ENCODE data around the gene INTU. TPM values are rescaled to one million over a fixed set of nuclear protein-coding genes. Genes with fewer than 3 reads are reported as not detected.
"Not testable (repeated sequence)": the region's sequence is repeated elsewhere in the genome, so short reads cannot be mapped to it uniquely, and the experiment has no call there.

The INTU gene
- total RNA-seq, 1 donor from 2014 or later: 4.8 TPM

DNA sequence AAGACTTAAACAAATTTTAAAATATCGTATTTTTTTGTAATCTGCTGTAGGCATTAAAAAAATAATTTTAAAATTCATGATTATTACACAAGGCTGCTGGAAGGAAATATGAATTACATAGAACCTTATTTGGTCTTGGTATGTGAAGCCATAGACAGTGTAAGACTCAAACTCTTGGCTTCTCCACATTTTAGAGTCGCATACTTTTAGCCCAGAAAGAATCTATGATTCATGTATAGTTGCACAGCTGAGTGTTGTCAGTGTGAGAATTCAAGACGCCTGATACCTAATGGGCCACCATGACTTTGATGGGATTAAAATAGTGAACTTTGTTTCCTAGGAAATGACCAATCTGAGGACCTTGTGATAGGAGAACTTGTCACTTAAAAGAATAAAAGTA is 1.4 kb downstream of the INTU start:
- DNase-seq (ENCODE audit: low spot score): no peak
- intact Hi-C loops (cut with DNase I): no loop called here

DNA sequence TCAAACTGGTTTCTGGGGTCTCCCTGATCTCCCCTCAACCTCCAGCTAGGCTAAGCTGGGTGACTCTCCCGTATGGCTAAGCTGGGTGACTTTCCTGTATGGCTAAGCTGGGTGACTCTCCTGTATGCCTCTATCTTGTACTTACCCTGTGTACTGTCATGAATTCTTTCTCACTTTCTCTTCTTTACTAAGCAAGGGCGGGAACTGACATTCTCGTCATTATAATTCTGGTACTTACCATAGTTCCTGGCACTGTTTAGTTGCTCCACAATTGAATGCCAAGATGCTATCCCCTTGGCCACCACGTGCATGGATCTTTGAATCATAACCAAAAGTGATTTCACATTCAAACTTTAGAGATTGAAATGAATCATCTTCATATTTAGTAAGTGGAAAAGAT is 8.8 kb downstream of the INTU start:
- intact Hi-C loops (cut with DNase I): no loop called here

DNA sequence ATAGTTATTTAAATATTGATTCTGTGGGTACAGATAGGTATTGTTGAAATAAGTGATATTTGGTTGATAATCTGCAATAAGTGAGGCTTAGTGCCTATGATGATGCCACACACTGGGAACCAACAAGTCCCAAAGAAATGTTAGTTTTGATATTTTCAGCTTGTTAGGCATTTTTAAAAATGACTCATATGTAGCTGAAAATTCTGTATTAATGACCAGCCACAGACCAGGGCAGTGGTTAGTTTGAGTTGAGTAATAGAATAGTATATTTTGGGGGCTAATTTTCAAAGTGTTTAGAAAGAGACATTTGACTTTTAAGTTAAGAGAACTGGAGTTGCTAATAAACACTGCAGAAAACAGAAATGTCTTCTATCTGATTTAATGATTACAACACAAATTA is 9.4 kb downstream of the INTU start:
- DNase-seq (ENCODE audit: low spot score): no peak
- intact Hi-C loops (cut with DNase I): no loop called here

More for the DNA sequence above, 8.8 kb downstream of the INTU start:
- no peak for DNase-seq (ENCODE audit: low spot score)

DNA sequence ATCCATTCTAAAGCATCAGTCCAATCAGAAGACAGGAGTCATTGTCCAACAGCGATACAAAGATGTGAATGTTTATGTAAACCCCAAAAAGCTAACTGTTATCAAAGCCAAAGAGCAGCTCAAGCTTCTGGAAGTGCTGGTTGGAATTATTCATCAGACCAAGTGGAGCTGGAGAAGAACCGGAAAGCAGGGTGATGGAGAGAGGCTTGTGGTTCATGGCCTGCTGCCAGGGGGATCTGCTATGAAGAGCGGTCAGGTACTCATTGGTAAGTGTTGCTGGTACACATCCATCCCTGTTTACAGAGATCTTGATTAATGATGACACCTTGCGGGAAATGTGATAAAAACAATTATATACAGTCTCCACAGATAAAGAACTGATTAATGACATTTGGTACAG is 11.0 kb downstream of the INTU start:
- intact Hi-C loops (cut with DNase I): no loop called here
- no peak for DNase-seq (ENCODE audit: low spot score)

DNA sequence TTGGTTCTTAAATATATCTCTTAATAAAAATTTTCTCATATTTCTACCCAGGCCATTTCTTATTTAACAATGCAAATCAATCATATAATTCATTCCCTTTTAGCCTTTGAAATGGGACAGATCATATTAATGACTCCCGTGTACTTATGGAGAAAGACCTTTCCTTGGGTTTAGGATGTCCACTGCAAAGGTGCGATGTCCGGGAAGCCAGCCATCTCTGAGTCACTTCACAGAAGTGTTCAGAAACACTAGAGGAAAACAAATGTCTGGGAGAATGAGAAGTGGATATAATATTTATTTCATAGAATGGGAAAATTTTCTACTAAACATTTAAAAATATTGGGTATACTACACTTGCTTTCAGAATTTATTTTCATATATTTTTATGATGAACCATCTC is 15.3 kb downstream of the INTU start:
- DNase-seq (ENCODE audit: low spot score): no peak
- intact Hi-C loops (cut with DNase I): no loop called here

DNA sequence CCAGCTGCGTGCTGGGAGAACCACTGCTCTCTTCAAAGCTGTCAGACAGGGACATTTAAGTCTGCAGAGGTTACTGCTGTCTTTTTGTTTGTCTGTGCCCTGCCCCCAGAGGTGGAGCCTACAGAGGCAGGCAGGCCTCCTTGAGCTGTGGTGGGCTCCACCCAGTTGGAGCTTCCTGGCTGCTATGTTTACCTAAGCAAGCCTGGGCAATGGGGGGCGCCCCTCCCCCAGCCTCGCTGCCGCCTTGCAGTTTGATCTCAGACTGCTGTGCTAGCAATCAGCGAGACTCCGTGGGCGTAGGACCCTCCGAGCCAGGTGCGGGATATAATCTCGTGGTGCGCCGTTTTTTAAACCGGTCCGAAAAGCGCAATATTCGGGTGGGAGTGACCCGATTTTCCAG is 22.8 kb downstream of the INTU start:
- intact Hi-C loops (cut with DNase I); DNase-seq (ENCODE audit: low spot score): not testable (repeated sequence)

DNA sequence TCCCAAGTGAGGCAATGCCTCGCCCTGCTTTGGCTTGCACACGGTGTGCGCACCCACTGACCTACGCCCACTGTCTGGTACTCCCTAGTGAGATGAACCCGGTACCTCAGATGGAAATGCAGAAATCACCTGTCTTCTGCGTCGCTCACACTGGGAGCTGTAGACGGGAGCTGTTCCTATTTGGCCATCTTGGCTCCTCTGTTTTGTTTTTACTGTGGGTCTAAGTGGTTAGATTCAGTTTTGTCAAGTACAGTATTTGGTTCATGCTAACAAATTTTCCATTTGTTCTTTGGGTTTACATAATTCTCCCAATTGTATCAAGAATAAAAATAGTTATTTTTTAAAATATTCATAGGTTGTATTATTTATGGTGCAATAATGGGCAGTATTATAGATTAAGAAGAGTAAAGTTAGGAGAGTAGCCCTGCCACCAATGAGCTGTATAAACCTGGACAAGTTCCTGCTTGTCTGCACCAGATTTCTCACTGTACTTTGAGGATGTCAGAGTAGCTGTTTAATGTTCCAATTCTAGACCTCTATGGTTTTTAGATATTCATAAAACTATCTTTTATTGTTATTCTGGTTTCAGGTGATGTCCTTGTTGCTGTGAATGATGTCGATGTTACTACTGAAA is 23.4 kb downstream of the INTU start:
- DNase-seq (ENCODE audit: low spot score): no peak
- intact Hi-C loops (cut with DNase I): no loop called here

DNA sequence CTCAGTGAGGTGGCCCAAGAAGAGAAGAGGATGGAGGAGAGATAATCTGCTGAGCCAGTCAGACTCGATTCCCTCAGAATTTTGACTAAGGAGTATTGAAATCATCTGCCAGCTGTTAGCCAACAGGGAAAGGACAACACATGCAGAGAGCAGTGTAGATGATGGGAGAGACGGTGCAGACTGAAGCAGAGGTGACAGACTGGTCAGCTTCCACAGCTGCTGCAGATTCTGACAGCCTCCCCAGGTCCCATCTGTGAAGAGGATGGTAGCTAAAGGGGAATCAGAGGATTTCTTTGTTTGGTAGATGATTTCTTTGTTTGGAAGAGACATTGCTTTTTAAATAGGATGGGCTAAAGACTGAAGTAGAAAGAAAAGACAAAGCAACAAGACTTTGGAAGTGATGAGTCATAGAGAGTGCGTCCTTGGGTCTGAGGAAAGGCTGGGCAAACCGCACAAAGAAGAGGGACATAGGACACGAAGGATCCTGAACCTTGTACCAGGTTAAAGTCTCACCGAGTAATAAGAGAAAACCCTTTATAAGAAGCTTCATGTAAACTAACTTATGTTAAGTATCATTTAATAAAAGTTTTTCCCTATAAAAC is 27.6 kb downstream of the INTU start:
- intact Hi-C loops (cut with DNase I): no loop called here
- no peak for DNase-seq (ENCODE audit: low spot score)

DNA sequence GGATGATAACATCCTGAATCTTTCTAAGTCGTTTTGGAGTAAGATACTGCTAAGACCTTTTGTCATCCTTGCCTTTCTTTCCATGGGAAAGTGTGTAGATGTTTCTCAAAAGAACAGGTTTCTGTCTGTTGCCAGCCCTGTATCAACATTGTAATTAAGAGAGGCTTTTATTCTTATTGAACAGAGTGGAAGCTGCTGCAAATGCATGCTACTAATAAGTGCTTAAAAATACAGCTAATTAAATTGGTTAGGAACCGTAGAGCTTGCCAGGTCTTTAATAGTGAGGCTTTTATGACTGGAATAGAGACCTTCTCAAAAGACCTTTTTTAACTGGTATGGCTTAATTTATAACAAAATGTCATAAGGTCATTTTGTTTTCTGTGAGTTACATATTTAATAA is 34.4 kb downstream of the INTU start:
- intact Hi-C loops (cut with DNase I): no loop called here
- no peak for DNase-seq (ENCODE audit: low spot score)

DNA sequence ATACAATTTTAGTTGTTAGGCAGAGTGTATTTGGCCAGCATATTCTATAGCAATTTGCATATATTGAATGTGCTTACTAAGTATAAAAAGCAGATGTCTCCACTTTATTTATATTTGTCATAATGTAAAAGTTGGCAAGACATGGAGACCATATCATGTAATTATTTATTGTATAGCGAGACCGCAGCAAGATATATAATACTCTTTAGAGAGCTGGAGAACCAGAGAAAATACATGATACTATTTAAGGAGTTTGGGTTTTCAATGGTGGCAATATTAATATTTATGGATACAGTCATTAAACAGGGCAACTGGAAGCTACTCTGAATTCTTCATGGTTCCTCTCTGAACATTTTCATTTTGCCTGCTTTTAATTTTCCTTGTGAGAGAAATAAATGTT is 35.0 kb downstream of the INTU start:
- intact Hi-C loops (cut with DNase I): no loop called here
- DNase-seq (ENCODE audit: low spot score): no peak

DNA sequence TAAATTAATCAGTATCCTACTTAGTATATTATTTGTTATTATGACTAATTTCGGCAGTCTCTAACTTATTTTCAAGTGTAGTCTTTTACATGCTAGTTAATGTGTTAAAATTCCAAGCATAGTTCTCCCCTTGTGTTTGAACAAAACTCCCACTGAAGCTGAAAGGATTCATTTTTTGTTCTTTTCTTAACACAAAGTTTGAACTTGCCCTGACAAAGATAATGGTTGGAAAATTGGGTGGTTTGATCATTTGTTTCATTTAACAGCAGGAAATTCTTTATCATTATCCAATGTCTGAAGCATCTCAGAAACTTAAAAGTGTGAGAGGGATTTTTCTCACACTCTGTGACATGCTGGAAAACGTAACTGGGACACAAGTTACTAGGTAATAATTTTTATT is 36.0 kb downstream of the INTU start:
- DNase-seq (ENCODE audit: low spot score): no peak
- intact Hi-C loops (cut with DNase I): no loop called here

DNA sequence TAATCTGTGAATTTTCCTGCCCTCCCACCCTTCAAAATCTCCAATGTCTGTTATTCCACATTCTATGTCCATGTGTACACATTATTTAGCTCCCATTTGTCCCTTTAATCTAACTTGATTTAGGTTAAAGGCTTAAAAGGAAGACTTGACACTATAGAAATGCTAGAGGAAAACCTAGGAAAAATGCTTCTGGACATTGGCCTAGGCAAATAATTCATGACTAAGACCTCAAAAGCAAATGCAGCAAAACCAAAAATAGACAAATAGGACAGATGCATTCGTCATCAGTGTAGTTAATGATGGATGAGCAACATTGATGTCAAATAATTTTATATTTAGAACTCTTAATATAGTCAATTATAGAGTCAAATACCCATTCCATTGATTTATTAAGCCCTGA is 36.9 kb downstream of the INTU start:
- DNase-seq (ENCODE audit: low spot score): no peak
- intact Hi-C loops (cut with DNase I): no loop called here

DNA sequence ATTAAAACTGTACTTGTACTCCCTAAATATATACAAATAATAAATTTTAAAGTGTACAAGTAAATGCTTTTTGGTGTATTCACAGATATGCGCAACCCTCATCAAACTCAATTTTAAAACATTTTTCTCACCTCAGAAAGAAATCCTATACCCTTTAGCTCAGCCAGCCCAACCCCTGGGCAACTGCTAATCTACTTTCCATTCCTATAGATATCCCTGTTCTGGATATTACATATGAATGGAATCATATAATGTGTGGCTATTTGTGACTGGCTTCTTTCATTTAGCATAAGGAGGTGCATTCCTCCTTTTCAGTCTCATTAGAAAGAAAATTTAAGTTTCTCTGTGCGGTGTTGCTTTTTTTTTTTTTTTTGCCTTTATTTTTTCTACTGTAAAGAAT is 39.4 kb downstream of the INTU start:
- intact Hi-C loops (cut with DNase I): no loop called here
- no peak for DNase-seq (ENCODE audit: low spot score)

DNA sequence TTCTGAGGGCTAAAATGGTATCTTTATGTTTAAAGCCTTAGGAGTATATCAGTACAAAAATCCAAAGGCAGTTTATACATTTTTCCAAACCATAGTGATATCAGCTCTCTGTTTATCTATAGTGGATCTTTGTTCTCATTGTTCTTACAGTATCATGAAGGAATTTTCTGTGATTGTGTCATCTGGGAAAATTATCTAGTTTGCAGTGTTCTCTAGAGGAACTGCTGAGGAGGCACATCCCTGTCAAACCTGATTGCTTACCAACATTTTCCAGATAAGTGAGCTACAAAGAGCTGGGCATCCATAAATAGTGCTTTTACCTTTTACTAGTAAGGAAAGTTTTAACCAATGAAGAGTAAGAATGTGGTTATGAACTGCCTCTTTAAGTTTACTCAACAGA is 52.5 kb downstream of the INTU start:
- intact Hi-C loops (cut with DNase I): no loop called here
- DNase-seq (ENCODE audit: low spot score): no peak

DNA sequence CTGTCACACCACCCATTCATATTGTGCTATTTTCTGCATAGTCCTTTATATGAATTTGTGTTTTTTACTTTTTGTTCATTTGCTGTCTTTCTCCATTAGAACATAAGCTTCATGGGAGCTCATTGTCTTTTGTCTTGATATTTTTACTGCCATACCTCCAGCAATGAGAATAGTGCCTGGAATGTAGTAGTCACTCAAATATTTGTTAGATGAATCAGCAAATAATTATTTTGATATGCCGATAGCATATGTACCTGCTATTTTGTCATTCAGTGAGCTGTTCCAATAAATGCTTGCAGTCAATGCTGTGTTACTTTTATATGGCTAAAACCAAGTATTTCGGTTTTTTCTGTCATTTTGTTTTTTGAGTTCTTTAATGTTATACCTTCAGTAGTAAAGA is 53.9 kb downstream of the INTU start:
- no peak for DNase-seq (ENCODE audit: low spot score)
- intact Hi-C loops (cut with DNase I): no loop called here

DNA sequence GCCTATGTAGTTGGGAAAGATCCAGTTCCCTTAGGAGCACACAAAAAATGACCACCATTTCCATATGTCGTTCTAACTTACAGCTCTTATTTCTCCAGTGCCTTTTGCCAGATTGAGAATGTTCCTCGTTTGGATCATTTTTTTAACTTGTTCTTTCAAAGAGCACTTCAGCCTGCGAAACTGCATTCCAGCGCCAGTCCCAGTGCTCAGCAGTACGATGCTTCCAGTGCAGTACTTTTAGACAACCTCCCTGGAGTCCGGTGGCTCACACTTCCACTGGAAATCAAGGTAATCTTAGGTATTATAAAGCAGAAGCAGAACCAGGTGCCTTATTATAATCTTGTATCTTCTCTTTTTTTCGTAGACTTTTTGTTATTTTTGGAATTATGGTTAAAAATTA is 54.8 kb downstream of the INTU start:
- no peak for DNase-seq (ENCODE audit: low spot score)
- intact Hi-C loops (cut with DNase I): no loop called here

DNA sequence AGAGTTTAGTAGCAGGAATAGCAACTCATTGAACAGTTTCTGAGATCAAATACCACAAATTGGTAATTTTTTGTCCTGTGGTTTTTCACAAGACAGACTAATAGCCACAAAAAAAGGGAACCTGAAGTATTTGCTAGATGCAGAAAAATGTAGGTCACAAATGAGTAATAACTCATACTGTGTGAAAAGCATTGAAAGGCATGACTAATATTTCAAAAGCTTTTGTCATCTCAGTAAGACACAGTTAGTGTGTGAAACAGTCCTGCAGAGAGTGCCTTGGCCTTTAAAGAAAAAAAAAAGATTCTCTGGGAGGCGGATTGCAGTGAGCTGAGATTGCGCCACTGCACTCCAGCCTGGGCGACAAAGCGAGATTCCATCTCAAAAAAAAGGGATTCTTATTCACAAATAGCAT is 66.0 kb downstream of the INTU start:
- no peak for DNase-seq (ENCODE audit: low spot score)
- intact Hi-C loops (cut with DNase I): no loop called here

DNA sequence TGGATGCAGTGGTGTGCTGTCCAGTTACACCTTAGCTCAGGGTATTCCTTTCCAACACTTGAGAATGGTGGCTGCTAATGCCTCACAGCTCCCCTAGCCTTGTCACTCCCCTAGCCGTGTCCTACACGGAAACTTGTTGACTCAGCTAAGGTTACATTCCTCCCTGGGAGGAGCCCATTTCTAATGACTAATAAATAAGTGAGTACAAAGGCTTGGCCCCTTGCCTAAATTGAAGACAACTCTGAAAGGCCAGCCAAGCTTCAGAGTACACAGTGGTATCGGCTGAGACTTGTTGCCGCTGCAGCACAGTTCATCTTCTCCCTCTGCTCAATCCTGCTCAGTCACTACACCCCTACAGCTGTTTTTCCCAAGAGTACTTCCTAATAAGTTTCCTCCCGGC is 76.2 kb downstream of the INTU start:
- intact Hi-C loops (cut with DNase I): no loop called here
- DNase-seq (ENCODE audit: low spot score): no peak

DNA sequence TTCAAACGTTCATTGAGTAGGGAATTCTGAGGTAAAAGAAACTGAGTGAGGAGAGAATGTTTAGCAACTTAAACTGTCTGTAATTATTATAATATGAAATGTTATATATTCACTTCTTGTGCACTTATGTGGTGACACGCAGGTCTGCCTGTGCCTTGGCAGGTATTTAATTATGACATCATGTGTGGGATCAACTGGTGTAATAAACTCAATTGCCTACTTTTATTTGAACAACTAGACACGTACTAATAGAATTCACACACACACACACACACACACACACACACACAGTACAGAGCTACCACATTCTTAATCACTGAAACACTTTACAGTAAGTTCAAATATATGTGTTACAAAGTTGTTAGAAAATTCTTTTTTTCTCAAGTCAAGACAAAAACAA is 76.7 kb downstream of the INTU start:
- DNase-seq (ENCODE audit: low spot score): no peak
- intact Hi-C loops (cut with DNase I): no loop called here

DNA sequence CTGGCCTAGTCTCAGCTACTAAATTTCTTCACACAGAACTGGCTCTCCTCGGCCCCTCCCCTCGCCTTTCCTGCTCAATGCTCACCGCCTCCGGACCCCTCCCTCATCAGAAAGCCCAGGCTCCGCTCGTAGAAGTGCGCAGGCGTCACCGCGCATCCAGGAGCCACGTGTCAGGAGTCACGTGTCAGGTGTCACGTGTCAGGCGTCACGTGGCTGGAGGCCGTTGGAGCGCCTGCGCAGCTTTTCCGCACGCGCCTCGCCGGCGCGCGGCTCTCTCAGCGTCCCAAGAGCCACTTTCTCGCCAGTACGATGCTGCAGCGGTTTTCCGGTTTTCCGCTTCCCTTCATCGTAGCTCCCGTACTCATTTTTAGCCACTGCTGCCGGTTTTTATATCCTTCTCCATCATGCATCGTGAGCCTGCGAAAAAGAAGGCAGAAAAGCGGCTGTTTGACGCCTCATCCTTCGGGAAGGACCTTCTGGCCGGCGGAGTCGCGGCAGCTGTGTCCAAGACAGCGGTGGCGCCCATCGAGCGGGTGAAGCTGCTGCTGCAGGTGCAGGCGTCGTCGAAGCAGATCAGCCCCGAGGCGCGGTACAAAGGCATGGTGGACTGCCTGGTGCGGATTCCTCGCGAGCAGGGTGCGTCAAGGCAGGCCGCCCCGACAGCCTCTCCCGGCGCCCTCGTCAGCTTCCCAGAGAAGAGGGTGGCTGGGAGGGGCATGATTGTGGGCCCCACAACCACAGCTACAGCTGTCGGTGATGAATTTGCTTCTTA is 97.6 kb downstream of the INTU start, which contains the start of gene SLC25A31:
Gene SLC25A31 (plus strand): TSS at position 259 of the 772 bp plus-strand sequence. CDS start 146 bp downstream, at position 405.
- intact Hi-C loops (cut with DNase I): no loop called here

DNA sequence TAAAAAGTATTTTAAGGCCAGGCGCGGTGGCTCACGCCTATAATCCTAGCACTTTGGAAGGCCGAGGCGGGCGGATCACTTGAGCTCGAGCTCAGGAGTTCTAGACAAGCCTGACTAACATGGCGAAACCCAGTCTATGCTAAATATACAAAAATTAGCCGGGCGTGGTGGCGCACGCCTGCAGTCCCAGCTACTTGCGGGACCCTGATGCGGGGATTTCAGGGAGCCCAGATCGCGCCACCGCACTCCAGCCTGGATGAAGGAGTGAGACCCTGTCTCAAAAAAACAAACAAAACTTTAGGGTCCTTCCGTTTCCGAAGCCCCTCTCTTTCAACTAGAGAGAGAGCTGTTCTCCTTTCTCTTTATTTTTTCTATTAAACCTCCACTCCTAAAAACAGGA is 98.6 kb downstream of the INTU start:
- intact Hi-C loops (cut with DNase I): no loop called here
- no peak for DNase-seq (ENCODE audit: low spot score)

More for the DNA sequence above, 97.6 kb downstream of the INTU start, which contains the start of gene SLC25A31:
- no peak for DNase-seq (ENCODE audit: low spot score)
